GM12801 (cell line): ENCODE measurements around the gene GPR55.

Source experiments
- CTCF ChIP-seq: IDR thresholded peaks from one replicate; pipeline ENCODE4 v1.5.1; 2011; ENCODE audit warnings: control low read depth; ENCODE audit not compliant: insufficient read length; ENCODE audit errors: extremely low read depth

Gene GPR55

GRCh38 chr2:230861552-230862255 is 63.3 kb downstream of the GPR55 start:
- TF ChIP-seq CTCF, result no peak
